Endothelial cell of umbilical vein (primary cell): ENCODE data around the gene CDHR5. TPM values are rescaled to one million over a fixed set of nuclear protein-coding genes. Genes with fewer than 3 reads are reported as not detected.

ENCODE experiments used
- BruUV-seq: library from RNA; stranded (reverse); fragments of 400-500 nt; replicated peaks from 2 replicates; lab custom pipeline; 2021; lab: Mats Ljungman, UMichigan
- CTCF ChIA-PET: fragments of 300-600, 350-600 bp; sonication (Branson Sonifier 250); formaldehyde crosslinking; loops from one replicate; lab custom pipeline; 2021; ENCODE audit warnings: antibody characterized with exemption, inconsistent platforms; lab: Charles Lee
- POLR2A ChIA-PET: fragments of 300-600, 350-600 bp; sonication (Branson Sonifier 250); formaldehyde crosslinking; loops from one replicate; lab custom pipeline; 2021; ENCODE audit warnings: antibody characterized with exemption, inconsistent platforms; lab: Charles Lee
- DNase-seq: peaks from one replicate; pipeline ENCODE4 v3.0.0-alpha.2; 2011; ENCODE audit warnings: low read depth, low spot score
- FAIRE-seq: peaks from 2 replicates; lab custom pipeline; 2011; peaks lifted over from hg19 to GRCh38; lab: Jason Lieb, UNC
- H2AFZ ChIP-seq: 2 replicates; pipeline ENCODE4 v1.6.0; 2012; ENCODE audit warnings: low read depth, low read length, control low read depth, inconsistent platforms
- H3K27ac ChIP-seq: 2 replicates; pipeline ENCODE4 v1.5.1; 2011; ENCODE audit warnings: low read depth, mild to moderate bottlenecking, control low read depth, low read length, moderate library complexity; ENCODE audit not compliant: insufficient read depth
- H3K27me3 ChIP-seq, 2 experiments: 2 replicates each; pipeline versions ENCODE4 v1.6.0 to v1.6.1; 2011; ENCODE audit warnings: low read length in 2 of 2, mixed read lengths in 1 of 2; ENCODE audit not compliant: control insufficient read depth in 2 of 2, insufficient read depth in 2 of 2
- H3K36me3 ChIP-seq, 2 experiments: 2 replicates in 1 of 2; 3 replicates in 1 of 2; pipeline ENCODE4 v1.5.1; 2011; ENCODE audit warnings: low read length in 2 of 2, mild to moderate bottlenecking in 1 of 2, moderate library complexity in 1 of 2; ENCODE audit not compliant: control insufficient read depth in 2 of 2, insufficient read depth in 2 of 2; ENCODE audit errors: extremely low read depth in 1 of 2
- H3K4me1 ChIP-seq: 3 replicates; pipeline ENCODE4 v1.5.1; 2011; ENCODE audit warnings: mild to moderate bottlenecking, low read length; ENCODE audit not compliant: control insufficient read depth, insufficient read depth; ENCODE audit errors: extremely low read depth
- H3K4me2 ChIP-seq: 2 replicates; pipeline ENCODE4 v1.6.1; 2011; ENCODE audit warnings: low read length, control low read depth, mixed read lengths; ENCODE audit not compliant: insufficient read depth
- H3K4me3 ChIP-seq, 3 experiments: fragments of 200-600 bp in 1 of 3; sonication (generic), shearing (Covaris generic) in 1 of 3; replicated peaks in 1 of 3; 2 replicates each; pipeline ENCODE4 v1.5.1; 2011 to 2016; ENCODE audit warnings: control low read depth in 3 of 3, low read length in 3 of 3, mild to moderate bottlenecking in 2 of 3, inconsistent platforms in 1 of 3, low read depth in 1 of 3, moderate library complexity in 1 of 3; ENCODE audit not compliant: insufficient read depth in 1 of 3
- H3K79me2 ChIP-seq: 2 replicates; pipeline ENCODE4 v1.6.0; 2012; ENCODE audit warnings: low read length, inconsistent platforms; ENCODE audit not compliant: control insufficient read depth, insufficient read depth
- H3K9ac ChIP-seq: replicated peaks from 2 replicates; pipeline ENCODE3; 2011; ENCODE audit warnings: low read length, control low read depth; ENCODE audit not compliant: insufficient read depth; ENCODE audit errors: extremely low read depth
- H3K9me1 ChIP-seq: replicated peaks from 3 replicates; pipeline ENCODE4 v1.6.0; 2011; ENCODE audit warnings: mild to moderate bottlenecking, low read length; ENCODE audit not compliant: control insufficient read depth, insufficient read depth; ENCODE audit errors: extremely low read depth
- H3K9me3 ChIP-seq: replicated peaks from 2 replicates; pipeline ENCODE4 v1.5.1; 2012; ENCODE audit warnings: low read length, inconsistent platforms; ENCODE audit not compliant: control insufficient read depth, insufficient read depth
- H4K20me1 ChIP-seq: replicated peaks from 2 replicates; pipeline ENCODE3; 2011; ENCODE audit warnings: mild to moderate bottlenecking, low read length; ENCODE audit not compliant: control insufficient read depth, insufficient read depth; ENCODE audit errors: extremely low read depth
- CTCF ChIP-seq, 2 donors: IDR thresholded peaks; 1 replicate in 1 of 2; 2 replicates in 1 of 2; pipeline ENCODE4 v1.5.1; 2011; ENCODE audit warnings: low read length in 2 of 2, mild to moderate bottlenecking in 2 of 2, moderate library complexity in 2 of 2, control low read depth in 1 of 2, inconsistent platforms in 1 of 2, low read depth in 1 of 2; ENCODE audit not compliant: insufficient read depth in 1 of 2; ENCODE audit errors: extremely low read depth in 1 of 2
- EZH2 ChIP-seq: IDR thresholded peaks from 2 replicates; pipeline ENCODE4 v1.6.1; 2012; ENCODE audit warnings: borderline replicate concordance, low read depth, mild to moderate bottlenecking, moderate library complexity, low read length, inconsistent platforms; ENCODE audit not compliant: severe bottlenecking
- FOS ChIP-seq: IDR thresholded peaks from 2 replicates; pipeline ENCODE4 v1.6.1; 2011; ENCODE audit warnings: mild to moderate bottlenecking, low read length, moderate library complexity, borderline replicate concordance; ENCODE audit not compliant: insufficient read depth
- GATA2 ChIP-seq: IDR thresholded peaks from 2 replicates; pipeline ENCODE4 v1.7.0; 2011; ENCODE audit warnings: low read depth, mild to moderate bottlenecking, moderate library complexity, mixed read lengths, low read length; ENCODE audit not compliant: insufficient read length, insufficient read depth
- JUN ChIP-seq: IDR thresholded peaks from 2 replicates; pipeline ENCODE4 v1.6.1; 2011; ENCODE audit warnings: borderline replicate concordance, low read depth; ENCODE audit not compliant: insufficient read length, insufficient read depth
- MAX ChIP-seq: IDR thresholded peaks from 2 replicates; pipeline ENCODE4 v1.6.1; 2011; ENCODE audit not compliant: insufficient read depth, insufficient read length
- MYC ChIP-seq: IDR thresholded peaks from one replicate; pipeline ENCODE4 v1.6.1; 2011; ENCODE audit warnings: mild to moderate bottlenecking, low read depth, low read length
- POLR2A ChIP-seq: IDR thresholded peaks from 2 replicates; pipeline ENCODE4 v1.6.1; 2012; ENCODE audit warnings: low read depth, mild to moderate bottlenecking, control low read depth, low read length
- POLR2AphosphoS5 ChIP-seq: IDR thresholded peaks from 2 replicates; pipeline ENCODE4 v1.6.1; 2012; ENCODE audit warnings: low read depth, mild to moderate bottlenecking, control low read depth, low read length, moderate library complexity; ENCODE audit not compliant: insufficient read depth
- dilution Hi-C: fragments of 300-500 bp; cut with MboI; formaldehyde crosslinking; loops from one replicate; pipeline ENCODE4 v1.15.0; 2019; ENCODE audit warnings: low sequenced_read_pairs; ENCODE audit not compliant: extremely low pct_ligation_motif_present
- intact Hi-C: fragments of 100-400 bp; cut with micrococcal nuclease; formaldehyde crosslinking; loops from one replicate; pipeline ENCODE4 v1.10.0; 2022
- polyA plus RNA-seq, 4 experiments: library from polyadenylated mRNA; depleted of rRNA in 3 of 4; stranded (reverse) in 3 of 4; unstranded in 1 of 4; fragments of >200 nt; gene quantifications; 2 replicates each; pipeline versions ENCODE4 v1.2.1 to v1.2.3, GENCODE V29; 2011 to 2012; ENCODE audit warnings: missing spikeins in 1 of 4
- total RNA-seq: library from RNA; stranded (reverse); gene quantifications from 2 replicates; pipeline ENCODE4 v1.2.3, GENCODE V29; 2021

CDHR5 gene
- total and polyA plus RNA-seq, 2 donors (not counting 3 experiments of a cell fraction or from before 2014, with no cell fraction given): not detected

- Histone ChIP-seq H3K79me2 (no peaks in the 10 kb centered on the region), H3K27ac (no peak overlapping the region), H3K27me3 (peaks cover 5 to 13% of the 10 kb centered on the region in 2 experiments), H3K9ac (no peak overlapping the region), H3K36me3 (peaks cover 0 to 12% of the 10 kb centered on the region in 2 experiments), H3K9me1 (no peaks in the 10 kb centered on the region), H3K9me3 (no peaks in the 10 kb centered on the region), H3K4me2 (no peak overlapping the region), H3K4me1 (no peaks in the 10 kb centered on the region), H3K4me3 (no peak overlapping the region), H2AFZ (no peak overlapping the region), H4K20me1 (no peaks in the 10 kb centered on the region)
- POLR2A ChIA-PET: no interaction called here
- dilution Hi-C loops: no loop called here
- FAIRE-seq (no peak), DNase-seq (no peak)
- no TSS peak for BruUV-seq
- no peak for TF ChIP-seq POLR2AphosphoS5
- no peak for TF ChIP-seq POLR2A
- no peak for TF ChIP-seq FOS
- no peak for TF ChIP-seq JUN
- no peak for TF ChIP-seq CTCF (IDR thresholded peaks at IDR 0.05; ENCODE audit: extremely low read depth in 1 of 2, insufficient read depth in 1 of 2, low read depth in 1 of 2, low read length in 2 of 2)
- no peak for TF ChIP-seq EZH2
- no peak for TF ChIP-seq MYC
- no peak for TF ChIP-seq MAX
- TF ChIP-seq GATA2: no peak
- intact Hi-C loops: no loop called here
- CTCF ChIA-PET: no interaction called here
Measured at GRCh38 chr11:643849-644738, 19.3 kb upstream of the CDHR5 start.
